ENCODE results near the gene DNAAF5.

Gene DNAAF5

DNA sequence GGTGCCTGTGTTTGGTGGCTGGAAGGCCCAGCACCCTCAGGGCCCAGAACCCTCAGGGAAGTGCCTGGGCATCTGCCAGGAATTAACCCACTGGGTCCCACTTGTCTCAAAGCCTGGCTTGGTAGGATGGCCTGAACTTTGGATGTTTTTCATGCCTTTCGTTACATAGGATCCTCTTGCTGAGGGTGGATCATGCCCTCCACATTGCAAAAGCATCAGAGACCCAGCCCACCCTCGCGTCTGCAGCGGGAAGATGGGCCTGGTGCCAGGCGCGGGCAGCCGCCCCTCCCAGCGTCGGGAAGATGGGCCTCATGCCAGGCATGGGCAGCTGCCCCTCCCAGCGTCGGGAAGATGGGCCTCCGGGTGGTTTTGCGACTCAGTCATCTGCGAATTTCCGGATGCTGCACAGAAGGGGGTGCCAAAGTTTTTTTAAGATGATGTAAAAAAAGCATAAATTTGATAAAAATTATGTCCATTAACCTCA lies 52.5 kb downstream of the DNAAF5 start:
- no peaks in the 10 kb centered on the region for H3K27me3 ChIP-seq (ENCODE audit: control insufficient read depth in 1 of 2, insufficient read depth in 1 of 2, low read length in 2 of 2)
- peak overlapping the region; percentile 67 for H3K27ac ChIP-seq (ENCODE audit: low read length, poor library complexity, severe bottlenecking)
- H4K8ac ChIP-seq (ENCODE audit: low read length), result no peak overlapping the region
- no peak overlapping the region for H3K18ac ChIP-seq (ENCODE audit: low read depth in 1 of 2, low read length in 2 of 2)
- H3K9ac ChIP-seq (ENCODE audit: low read length), result no peak overlapping the region
- H3K4me2 ChIP-seq (ENCODE audit: low read length, poor library complexity, severe bottlenecking), result no peak overlapping the region
- 97% methylated on average over 10 of the region's 15 CpGs for WGBS
- no peak overlapping the region for H2BK5ac ChIP-seq (ENCODE audit: low read depth, low read length, poor library complexity, severe bottlenecking)
- H2AFZ ChIP-seq (ENCODE audit: low read depth, low read length), result no peak overlapping the region
- H2BK12ac ChIP-seq (ENCODE audit: low read length in 2 of 2), result no peak overlapping the region
- H4K91ac ChIP-seq (ENCODE audit: low read length), result no peak overlapping the region
- H3K79me1 ChIP-seq (replicated peaks; ENCODE audit: low read length, poor library complexity, severe bottlenecking), result peaks cover 20% of the 10 kb centered on the region
- no peak overlapping the region for H3K4me3 ChIP-seq (ENCODE audit: insufficient read depth in 1 of 2, low read depth in 1 of 2, low read length in 2 of 2)
- H2BK120ac ChIP-seq (ENCODE audit: low read depth, low read length), result no peak overlapping the region
- no peak overlapping the region for H3K14ac ChIP-seq (ENCODE audit: low read length in 2 of 2)
- H3K4me1 ChIP-seq (ENCODE audit: control insufficient read depth, insufficient read depth, low read depth, low read length), result peaks cover 44% of the 10 kb centered on the region
- DNase-seq, result no peak
- H3K36me3 ChIP-seq (ENCODE audit: control insufficient read depth in 1 of 2, insufficient read depth in 2 of 2, low read depth in 1 of 2, low read length in 2 of 2), result peaks cover 46 to 68% of the 10 kb centered on the region in 2 experiments
- no peak overlapping the region for H3K4ac ChIP-seq (ENCODE audit: low read depth in 1 of 2, low read length in 2 of 2)
- H2BK15ac ChIP-seq (ENCODE audit: low read depth, poor library complexity, severe bottlenecking), result no peak overlapping the region
- H3K9me3 ChIP-seq (ENCODE audit: control insufficient read depth, low read length), result no peaks in the 10 kb centered on the region
- no peak overlapping the region for H2AK5ac ChIP-seq (ENCODE audit: low read length, severe bottlenecking)
- no peak overlapping the region for H3K23ac ChIP-seq (ENCODE audit: low read length in 2 of 2)

DNA sequence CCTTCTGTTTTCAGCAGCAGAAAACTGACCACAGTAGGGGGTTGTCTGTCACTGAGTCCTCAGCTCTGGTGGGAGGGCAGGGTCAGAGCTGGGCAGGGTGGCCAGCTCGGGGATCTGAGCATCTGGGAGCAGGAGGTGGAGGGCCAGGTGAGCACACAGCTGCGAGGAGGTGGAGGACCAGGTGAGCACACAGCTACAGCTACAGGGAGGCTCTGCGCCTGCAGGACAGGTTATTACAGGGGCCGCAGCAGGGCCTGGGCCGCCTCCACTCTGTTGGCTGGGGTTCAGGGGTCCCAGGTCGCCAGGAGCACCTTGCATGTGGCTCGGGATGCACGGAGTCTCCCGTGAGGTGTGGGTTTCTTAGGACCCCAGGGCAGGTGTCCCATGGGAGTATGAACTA lies 53.0 kb downstream of the DNAAF5 start:
- Histone ChIP-seq H3K9me3 (ENCODE audit: control insufficient read depth, low read length) (no peaks in the 10 kb centered on the region), H4K8ac (ENCODE audit: low read length) (no peak overlapping the region), H3K14ac (ENCODE audit: low read length in 2 of 2) (no peak overlapping the region), H3K9ac (ENCODE audit: low read length) (no peak overlapping the region), H2BK12ac (ENCODE audit: low read length in 2 of 2) (no peak overlapping the region), H2BK15ac (ENCODE audit: low read depth, poor library complexity, severe bottlenecking) (no peak overlapping the region), H3K27ac (ENCODE audit: low read length, poor library complexity, severe bottlenecking) (peak overlapping the region; percentile 62), H3K4me1 (ENCODE audit: control insufficient read depth, insufficient read depth, low read depth, low read length) (peaks cover 39% of the 10 kb centered on the region), H3K79me1 (replicated peaks; ENCODE audit: low read length, poor library complexity, severe bottlenecking) (peaks cover 17% of the 10 kb centered on the region), H3K27me3 (ENCODE audit: control insufficient read depth in 1 of 2, insufficient read depth in 1 of 2, low read length in 2 of 2) (no peaks in the 10 kb centered on the region), H2AK5ac (ENCODE audit: low read length, severe bottlenecking) (peak overlapping the region; percentile 58), H3K36me3 (ENCODE audit: control insufficient read depth in 1 of 2, insufficient read depth in 2 of 2, low read depth in 1 of 2, low read length in 2 of 2) (peaks cover 46 to 69% of the 10 kb centered on the region in 2 experiments), H3K4me2 (ENCODE audit: low read length, poor library complexity, severe bottlenecking) (no peak overlapping the region), H2BK5ac (ENCODE audit: low read depth, low read length, poor library complexity, severe bottlenecking) (peak overlapping the region; percentile 8), H2AFZ (ENCODE audit: low read depth, low read length) (no peak overlapping the region), H2BK120ac (ENCODE audit: low read depth, low read length) (no peak overlapping the region), H4K91ac (ENCODE audit: low read length) (no peak overlapping the region), H3K23ac (ENCODE audit: low read length in 2 of 2) (no peak overlapping the region), H3K4ac (ENCODE audit: low read depth in 1 of 2, low read length in 2 of 2) (no peak overlapping the region), H3K18ac (ENCODE audit: low read depth in 1 of 2, low read length in 2 of 2) (no peak overlapping the region), H3K4me3 (ENCODE audit: insufficient read depth in 1 of 2, low read depth in 1 of 2, low read length in 2 of 2) (no peak overlapping the region)
- 94% methylated on average over 9 of the region's 9 CpGs for WGBS
- no peak for DNase-seq

GRCh38 chr7:780081-780480 lies 53.6 kb downstream of the DNAAF5 start:
- Histone ChIP-seq H4K91ac (ENCODE audit: low read length) (no peak overlapping the region), H3K27me3 (ENCODE audit: control insufficient read depth in 1 of 2, insufficient read depth in 1 of 2, low read length in 2 of 2) (no peaks in the 10 kb centered on the region), H3K79me1 (replicated peaks; ENCODE audit: low read length, poor library complexity, severe bottlenecking) (peaks cover 14% of the 10 kb centered on the region), H3K4me1 (ENCODE audit: control insufficient read depth, insufficient read depth, low read depth, low read length) (peaks cover 38% of the 10 kb centered on the region), H3K36me3 (ENCODE audit: control insufficient read depth in 1 of 2, insufficient read depth in 2 of 2, low read depth in 1 of 2, low read length in 2 of 2) (peaks cover 50 to 71% of the 10 kb centered on the region in 2 experiments), H3K14ac (ENCODE audit: low read length in 2 of 2) (no peak overlapping the region), H3K27ac (ENCODE audit: low read length, poor library complexity, severe bottlenecking) (peak overlapping the region; percentile 40), H3K23ac (ENCODE audit: low read length in 2 of 2) (no peak overlapping the region), H3K4me3 (ENCODE audit: insufficient read depth in 1 of 2, low read depth in 1 of 2, low read length in 2 of 2) (no peak overlapping the region), H3K9me3 (ENCODE audit: control insufficient read depth, low read length) (no peaks in the 10 kb centered on the region), H2BK5ac (ENCODE audit: low read depth, low read length, poor library complexity, severe bottlenecking) (no peak overlapping the region), H3K18ac (ENCODE audit: low read depth in 1 of 2, low read length in 2 of 2) (no peak overlapping the region), H2BK15ac (ENCODE audit: low read depth, poor library complexity, severe bottlenecking) (no peak overlapping the region), H4K8ac (ENCODE audit: low read length) (no peak overlapping the region), H2BK120ac (ENCODE audit: low read depth, low read length) (no peak overlapping the region), H2AK5ac (ENCODE audit: low read length, severe bottlenecking) (peak overlapping the region; percentile 58), H2AFZ (ENCODE audit: low read depth, low read length) (no peak overlapping the region), H3K9ac (ENCODE audit: low read length) (no peak overlapping the region), H3K4me2 (ENCODE audit: low read length, poor library complexity, severe bottlenecking) (no peak overlapping the region), H2BK12ac (ENCODE audit: low read length in 2 of 2) (no peak overlapping the region), H3K4ac (ENCODE audit: low read depth in 1 of 2, low read length in 2 of 2) (no peak overlapping the region)
- DNase-seq, result no peak
- WGBS, result over 99% methylated on average over 12 of the region's 14 CpGs

GRCh38 chr7:780516-780915 lies 54.0 kb downstream of the DNAAF5 start:
- peak overlapping the region; percentile 50 for H2AK5ac ChIP-seq (ENCODE audit: low read length, severe bottlenecking)
- WGBS, result 97% methylated on average over 10 of the region's 10 CpGs

More at GRCh38 chr7:780516-780915, 54.0 kb downstream of the DNAAF5 start:
- Histone ChIP-seq H3K27me3 (ENCODE audit: control insufficient read depth in 1 of 2, insufficient read depth in 1 of 2, low read length in 2 of 2) (no peaks in the 10 kb centered on the region), H3K9ac (ENCODE audit: low read length) (no peak overlapping the region), H3K23ac (ENCODE audit: low read length in 2 of 2) (no peak overlapping the region), H3K9me3 (ENCODE audit: control insufficient read depth, low read length) (no peaks in the 10 kb centered on the region), H3K79me1 (replicated peaks; ENCODE audit: low read length, poor library complexity, severe bottlenecking) (peaks cover 14% of the 10 kb centered on the region), H2BK15ac (ENCODE audit: low read depth, poor library complexity, severe bottlenecking) (no peak overlapping the region), H3K14ac (ENCODE audit: low read length in 2 of 2) (no peak overlapping the region), H2BK5ac (ENCODE audit: low read depth, low read length, poor library complexity, severe bottlenecking) (peak overlapping the region; percentile 67), H3K18ac (ENCODE audit: low read depth in 1 of 2, low read length in 2 of 2) (no peak overlapping the region), H3K4me2 (ENCODE audit: low read length, poor library complexity, severe bottlenecking) (no peak overlapping the region), H2BK12ac (ENCODE audit: low read length in 2 of 2) (no peak overlapping the region), H4K8ac (ENCODE audit: low read length) (no peak overlapping the region), H3K4ac (ENCODE audit: low read depth in 1 of 2, low read length in 2 of 2) (no peak overlapping the region), H3K4me3 (ENCODE audit: insufficient read depth in 1 of 2, low read depth in 1 of 2, low read length in 2 of 2) (no peak overlapping the region), H2AFZ (ENCODE audit: low read depth, low read length) (no peak overlapping the region), H2BK120ac (ENCODE audit: low read depth, low read length) (no peak overlapping the region), H3K4me1 (ENCODE audit: control insufficient read depth, insufficient read depth, low read depth, low read length) (peaks cover 38% of the 10 kb centered on the region), H3K27ac (ENCODE audit: low read length, poor library complexity, severe bottlenecking) (peak overlapping the region; percentile 40), H4K91ac (ENCODE audit: low read length) (no peak overlapping the region), H3K36me3 (ENCODE audit: control insufficient read depth in 1 of 2, insufficient read depth in 2 of 2, low read depth in 1 of 2, low read length in 2 of 2) (peaks cover 52 to 71% of the 10 kb centered on the region in 2 experiments)
- no peak for DNase-seq

All from mesenchymal stem cell (in vitro differentiated cells and primary cell).